Amniotic stem cell (primary cell): ENCODE data around the gene GYG2.
"Not testable (repeated sequence)": the region's sequence is repeated elsewhere in the genome, so short reads cannot be mapped to it uniquely, and the experiment has no call there.

Source experiments
- DNase-seq: peaks from one replicate; lab custom pipeline; 2025; lab: John Stamatoyannopoulos, UW

Gene GYG2

GRCh38 chrX:2828344-2828958, at the start of gene GYG2:
GYG2 (plus strand) TSS chrX:2828930; CDS start chrX:2830189, 1,259 bp downstream.
- DNase-seq, result no peak

- not testable (repeated sequence) for DNase-seq
These were observed 48.1 kb upstream of the GYG2 start for GRCh38 chrX:2780472-2781225.

GRCh38 chrX:2781226-2781571, 47.5 kb upstream of the GYG2 start:
- DNase-seq, result no peak

- DNase-seq, result no peak
These were observed 47.0 kb upstream of the GYG2 start for GRCh38 chrX:2781698-2782097.

- DNase-seq, result no peak
These were observed 46.6 kb upstream of the GYG2 start for GRCh38 chrX:2782171-2782570.

- DNase-seq, result no peak
These were observed 46.0 kb upstream of the GYG2 start for GRCh38 chrX:2782778-2783177.

- DNase-seq, result no peak
These were observed 44.7 kb upstream of the GYG2 start for GRCh38 chrX:2784026-2784425.

GRCh38 chrX:2785538-2785937, 43.2 kb upstream of the GYG2 start:
- no peak for DNase-seq

- no peak for DNase-seq
These were observed 39.8 kb upstream of the GYG2 start for GRCh38 chrX:2788980-2789379.

GRCh38 chrX:2789569-2789968, 39.2 kb upstream of the GYG2 start:
- no peak for DNase-seq

- DNase-seq, result no peak
These were observed 35.0 kb upstream of the GYG2 start for GRCh38 chrX:2793752-2794151.

GRCh38 chrX:2794336-2794735, 34.4 kb upstream of the GYG2 start:
- DNase-seq, result no peak

- DNase-seq, result not testable (repeated sequence)
These were observed 31.9 kb upstream of the GYG2 start for GRCh38 chrX:2796808-2797207.

GRCh38 chrX:2799369-2799768, 29.4 kb upstream of the GYG2 start:
- DNase-seq, result no peak

- not testable (repeated sequence) for DNase-seq
These were observed 28.8 kb upstream of the GYG2 start for GRCh38 chrX:2799980-2800379.

- no peak for DNase-seq
These were observed 27.5 kb upstream of the GYG2 start for GRCh38 chrX:2801223-2801622.

- not testable (repeated sequence) for DNase-seq
These were observed 26.2 kb upstream of the GYG2 start for GRCh38 chrX:2802376-2803090.

GRCh38 chrX:2803486-2803885, 25.2 kb upstream of the GYG2 start:
- not testable (repeated sequence) for DNase-seq

GRCh38 chrX:2804106-2804843, 24.5 kb upstream of the GYG2 start:
- DNase-seq, result not testable (repeated sequence)

GRCh38 chrX:2804858-2805257, 23.9 kb upstream of the GYG2 start:
- DNase-seq, result peak; percentile 38

- no peak for DNase-seq
These were observed 17.5 kb upstream of the GYG2 start for GRCh38 chrX:2811271-2811670.

GRCh38 chrX:2812161-2812907, 16.4 kb upstream of the GYG2 start:
- DNase-seq, result peak; percentile 49
